Pancreas (tissue), 10 donors: Measurements from ENCODE around the gene CXCL1. TPM values are rescaled to one million over a fixed set of nuclear protein-coding genes. Genes with fewer than 3 reads are reported as not detected.

Source experiments
- ATAC-seq, 4 donors: fragments of 200-7000 bp; cut with Tn5 transposase; one replicate each; pipeline versions ENCODE4 v1.8.0 to v1.9.1; 2020; ENCODE audit warnings: mild to moderate bottlenecking in 4 of 4, moderate library complexity in 4 of 4
- DNase-seq, 6 donors: peaks; one replicate each; pipeline ENCODE4 v3.0.0-alpha.2; 2020
- FAIRE-seq: peaks from 2 replicates; lab custom pipeline; 2012; peaks lifted over from hg19 to GRCh38; lab: Jason Lieb, UNC
- H3K27ac ChIP-seq, 4 donors: fragments of 200-600 bp; sonication (generic); 1 replicate in 3 of 4; 2 replicates in 1 of 4; pipeline versions ENCODE4 v1.5.0 to v1.8.0; 2020
- H3K27me3 ChIP-seq, 4 donors: fragments of 200-600 bp; one replicate each; pipeline ENCODE4 v1.8.0; 2021
- H3K36me3 ChIP-seq, 3 donors: fragments of 200-600 bp; sonication (generic) in 1 of 3; one replicate each; pipeline versions ENCODE4 v1.5.0 to v1.8.0; 2020 to 2021
- H3K4me1 ChIP-seq, 3 donors: fragments of 200-600 bp; one replicate each; pipeline ENCODE4 v1.8.0; 2021
- H3K4me3 ChIP-seq, 4 donors: fragments of 200-600 bp; sonication (generic) in 2 of 4; one replicate each; pipeline versions ENCODE4 v1.5.0 to v1.8.0; 2020 to 2021
- H3K9me3 ChIP-seq, 4 donors: fragments of 200-600 bp; one replicate each; pipeline ENCODE4 v1.8.0; 2021
- WGBS, 2 donors: extraction: QIAGEN DNeasy Blood & Tissue Kit; methylation state at CpG; one replicate each; pipeline ENCODE4 v1.1.7; 2013; 5-methylcytosine and 5-hydroxymethylcytosine counted together
- intact Hi-C, 3 donors: fragments of 100-400 bp; cut with DNase I; formaldehyde crosslinking; loops; one replicate each; pipeline versions ENCODE4 v1.11.1 to v1.14.2; 2022
- polyA plus RNA-seq, 2 donors: library from polyadenylated mRNA; stranded (reverse); fragments of 200-250 nt; gene quantifications; one replicate each; pipeline ENCODE4 v1.2.3, GENCODE V29; 2013
- total RNA-seq, 6 donors: library from RNA; stranded (reverse); fragmentation: NEBNext Ultra II Directional in 4 of 6; extraction: Animal tissue kit (Norgen Biotek cat#: 25700) in 4 of 6; gene quantifications; one replicate each; pipeline versions ENCODE4 v1.2.1 to v1.2.4, GENCODE V29; 2021 to 2023
- TF ChIP-seq, protein P1 (sequence below), 4 donors: fragments of 200-600 bp; sonication (generic) in 3 of 4; IDR thresholded peaks; one replicate each; pipeline versions ENCODE4 v1.5.0 to v1.8.0; 2021; ENCODE audit warnings: antibody characterized with exemption in 4 of 4
- donor health status: healthy with polysubstance abuse.
- donor health status: DM: no; HTN: no; CAD: no; lungs with moderate emphysema.
- donor health status: DM: no; HTN: no; CAD: no.
- donor health status: control.
- donor health status: control.
- donor health status: Bipolar disorder and iron deficiency.
- donor health status: DM: yes; HTN: yes; CAD: no.
- donor health status: DM: no; HTN: no; CAD: no.
- donor health status: DM: no; HTN: no; CAD: no.
- donor health status: DM: yes; HTN: yes; CAD: no.

CXCL1 gene
- total and polyA plus RNA-seq, 8 donors, result 2.5 to 35.4 (median 16.8) TPM

DNA sequence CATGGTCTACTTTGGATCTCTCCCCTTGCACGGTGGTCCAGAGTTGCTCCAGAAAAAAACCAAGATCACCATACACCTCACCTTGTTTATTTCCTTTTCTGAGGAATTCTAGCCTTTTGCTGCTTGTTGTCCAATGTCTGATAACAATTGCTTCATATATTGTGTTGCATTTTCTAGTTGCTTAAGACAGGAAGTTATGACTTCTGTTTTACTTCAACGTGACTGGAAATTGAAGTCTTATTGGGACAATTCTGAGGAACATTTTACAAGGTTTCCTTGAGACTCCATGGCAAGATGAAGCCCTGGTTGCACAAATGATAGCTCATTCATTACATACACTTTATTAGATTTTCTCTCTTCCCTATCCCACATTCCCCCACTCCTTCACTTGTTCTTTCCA is 5.2 kb downstream of the CXCL1 start:
- no peaks in the 10 kb centered on the region for H3K9me3 ChIP-seq
- 78 to 91% methylated on average over 2 of the region's 2 CpGs for WGBS, 2 donors
- H3K36me3 ChIP-seq, result no peaks in the 10 kb centered on the region
- TF ChIP-seq, protein P1, sequence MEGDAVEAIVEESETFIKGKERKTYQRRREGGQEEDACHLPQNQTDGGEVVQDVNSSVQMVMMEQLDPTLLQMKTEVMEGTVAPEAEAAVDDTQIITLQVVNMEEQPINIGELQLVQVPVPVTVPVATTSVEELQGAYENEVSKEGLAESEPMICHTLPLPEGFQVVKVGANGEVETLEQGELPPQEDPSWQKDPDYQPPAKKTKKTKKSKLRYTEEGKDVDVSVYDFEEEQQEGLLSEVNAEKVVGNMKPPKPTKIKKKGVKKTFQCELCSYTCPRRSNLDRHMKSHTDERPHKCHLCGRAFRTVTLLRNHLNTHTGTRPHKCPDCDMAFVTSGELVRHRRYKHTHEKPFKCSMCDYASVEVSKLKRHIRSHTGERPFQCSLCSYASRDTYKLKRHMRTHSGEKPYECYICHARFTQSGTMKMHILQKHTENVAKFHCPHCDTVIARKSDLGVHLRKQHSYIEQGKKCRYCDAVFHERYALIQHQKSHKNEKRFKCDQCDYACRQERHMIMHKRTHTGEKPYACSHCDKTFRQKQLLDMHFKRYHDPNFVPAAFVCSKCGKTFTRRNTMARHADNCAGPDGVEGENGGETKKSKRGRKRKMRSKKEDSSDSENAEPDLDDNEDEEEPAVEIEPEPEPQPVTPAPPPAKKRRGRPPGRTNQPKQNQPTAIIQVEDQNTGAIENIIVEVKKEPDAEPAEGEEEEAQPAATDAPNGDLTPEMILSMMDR (IDR thresholded peaks at IDR 0.05), result no peak
- intact Hi-C loops, result no loop called here
- ATAC-seq, result no peak
- H3K27me3 ChIP-seq, result no peaks in the 10 kb centered on the region
- H3K4me1 ChIP-seq, result no peaks in the 10 kb centered on the region
- no peak overlapping the region for H3K4me3 ChIP-seq
- DNase-seq, result no peak
- no peak for FAIRE-seq
- H3K27ac ChIP-seq, result no peak overlapping the region

DNA sequence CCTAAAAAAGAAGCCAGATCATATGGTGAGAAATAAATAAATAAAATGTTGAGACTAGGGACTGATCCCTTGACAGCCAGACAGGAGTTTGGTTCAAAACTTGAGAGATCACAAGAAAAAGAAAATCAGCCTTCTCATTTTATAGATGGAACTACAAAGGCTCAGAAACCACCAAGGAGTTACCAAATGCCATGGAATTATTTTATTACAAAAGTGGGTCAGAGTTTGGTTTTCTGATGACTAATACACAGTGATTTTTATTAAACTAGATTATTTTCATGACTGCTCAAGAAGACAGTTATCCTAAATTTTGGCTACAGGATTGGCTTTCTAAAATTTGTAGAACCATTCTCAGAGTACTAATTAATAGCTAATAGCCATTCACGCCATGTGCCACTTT is 6.2 kb downstream of the CXCL1 start:
- WGBS, 2 donors, result 87 to 88% methylated on average over 1 of the region's 1 CpG
- ATAC-seq (no peak), FAIRE-seq (no peak), DNase-seq (no peak)
- no peaks in the 10 kb centered on the region for H3K9me3 ChIP-seq
- H3K27me3 ChIP-seq, result no peaks in the 10 kb centered on the region
- TF ChIP-seq, protein P1 (IDR thresholded peaks at IDR 0.05), result no peak
- H3K4me3 ChIP-seq, result no peak overlapping the region
- H3K4me1 ChIP-seq, result no peaks in the 10 kb centered on the region
- no peaks in the 10 kb centered on the region for H3K36me3 ChIP-seq
- H3K27ac ChIP-seq, result no peak overlapping the region
- intact Hi-C loops, result no loop called here

DNA sequence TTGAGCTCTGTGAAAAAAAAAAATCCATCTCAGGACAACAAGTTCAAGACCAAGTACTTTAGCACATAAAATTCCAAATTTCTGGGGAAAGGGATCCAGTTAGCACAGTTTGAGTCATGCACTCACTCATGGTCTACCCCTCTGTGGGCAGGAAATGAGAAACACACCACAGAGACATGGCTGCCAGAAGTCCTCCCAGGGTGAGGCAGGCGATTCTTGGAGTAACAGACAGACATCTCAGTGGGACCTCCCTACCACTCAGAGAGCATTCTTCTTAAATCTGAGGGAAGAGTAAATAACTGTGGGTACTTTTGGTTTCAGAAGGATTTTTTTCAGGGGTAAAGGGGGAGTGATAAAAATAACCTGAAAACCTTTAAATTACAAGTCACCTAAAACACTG is 14.1 kb downstream of the CXCL1 start:
- FAIRE-seq (no peak), ATAC-seq (no peak), DNase-seq (no peak)
- Histone ChIP-seq H3K27ac (no peak overlapping the region), H3K4me1 (no peaks in the 10 kb centered on the region), H3K36me3 (no peaks in the 10 kb centered on the region), H3K4me3 (no peak overlapping the region), H3K27me3 (peaks cover 0 to 6% (median 0%) of the 10 kb centered on the region in 4 donors), H3K9me3 (no peaks in the 10 kb centered on the region)
- 68 to 75% methylated on average over 1 of the region's 1 CpG for WGBS, 2 donors
- intact Hi-C loops, result no loop called here
- TF ChIP-seq, protein P1 (IDR thresholded peaks at IDR 0.05), result no peak

DNA sequence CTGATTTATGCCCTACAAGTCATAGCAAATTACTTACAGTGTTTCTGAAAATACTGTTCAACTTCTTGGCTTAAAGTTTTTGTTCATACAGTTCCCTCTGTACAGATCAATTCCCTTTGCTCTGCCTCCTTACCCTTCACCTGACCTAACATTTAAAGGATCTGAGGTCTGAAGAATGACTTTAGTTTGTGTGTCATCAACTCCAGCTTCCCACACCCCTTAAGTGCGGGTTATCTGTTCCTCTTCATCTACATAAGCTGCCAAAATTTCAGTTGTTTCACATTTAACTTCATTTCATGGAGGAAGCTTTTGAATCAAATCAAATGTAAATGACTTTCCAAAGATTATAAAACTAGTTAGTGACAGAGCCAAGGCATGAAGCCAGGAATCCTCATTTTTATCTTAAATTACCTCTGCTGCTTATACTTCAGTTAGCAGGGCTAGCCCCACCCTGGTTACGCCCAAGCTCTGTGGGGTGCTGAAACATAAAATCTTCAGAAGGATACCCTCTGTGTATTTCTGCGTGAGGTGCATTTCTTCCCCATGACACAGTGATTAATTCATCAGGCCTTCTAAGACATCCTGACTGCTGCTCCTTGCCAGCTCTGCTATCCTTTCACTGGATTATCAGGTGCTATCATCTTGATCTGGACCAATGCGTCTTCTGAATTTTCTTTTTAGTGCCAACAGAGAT is 16.5 kb downstream of the CXCL1 start:
- Histone ChIP-seq H3K4me1 (no peaks in the 10 kb centered on the region), H3K36me3 (no peaks in the 10 kb centered on the region), H3K27ac (no peak overlapping the region), H3K27me3 (peaks cover 0 to 6% (median 0%) of the 10 kb centered on the region in 4 donors), H3K9me3 (no peaks in the 10 kb centered on the region), H3K4me3 (no peak overlapping the region)
- TF ChIP-seq, protein P1 (IDR thresholded peaks at IDR 0.05), result no peak
- WGBS, 2 donors, result 77 to 85% methylated on average over 4 of the region's 4 CpGs
- intact Hi-C loops, result no loop called here
- ATAC-seq (no peak), FAIRE-seq (no peak), DNase-seq (no peak)

DNA sequence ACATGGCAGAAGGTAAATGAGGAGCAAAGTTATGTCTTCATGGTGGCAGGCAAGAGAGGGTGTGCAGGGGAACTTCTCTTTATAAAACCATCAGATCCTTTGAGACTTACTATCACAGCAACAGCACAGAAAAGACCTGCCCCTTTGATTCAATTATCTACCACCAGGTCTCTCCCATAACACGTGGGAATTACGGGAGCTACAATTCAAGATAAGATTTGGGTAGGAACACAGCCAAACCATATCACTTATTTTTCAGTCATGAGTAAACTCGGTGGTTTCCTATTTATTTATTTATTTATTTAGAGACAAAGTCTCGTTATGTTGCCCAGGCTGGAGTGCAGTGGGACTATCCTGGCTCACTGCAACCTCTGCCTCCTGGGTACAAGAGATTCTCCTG is 22.1 kb downstream of the CXCL1 start:
- intact Hi-C loops, result no loop called here
- no peak for DNase-seq
- Histone ChIP-seq H3K27ac (peak overlapping the region in 3 of 4 donors; percentile 12 to 45 (median 17)), H3K27me3 (no peaks in the 10 kb centered on the region), H3K36me3 (no peaks in the 10 kb centered on the region), H3K4me3 (no peak overlapping the region), H3K4me1 (peaks cover 0 to 9% (median 0%) of the 10 kb centered on the region in 3 donors), H3K9me3 (no peaks in the 10 kb centered on the region)
- peak in 3 of 4 donors; percentile 20 to 46 (median 28) for ATAC-seq
- WGBS, 2 donors, result 18 to 21% methylated on average over 4 of the region's 4 CpGs
- TF ChIP-seq, protein P1 (IDR thresholded peaks at IDR 0.05), result no peak
- FAIRE-seq, result no peak
